Measurements from ENCODE around the gene EBLN1. TPM values are rescaled to one million over a fixed set of nuclear protein-coding genes. Genes with fewer than 3 reads are reported as not detected.

The EBLN1 gene
- not detected for total RNA-seq

DNA sequence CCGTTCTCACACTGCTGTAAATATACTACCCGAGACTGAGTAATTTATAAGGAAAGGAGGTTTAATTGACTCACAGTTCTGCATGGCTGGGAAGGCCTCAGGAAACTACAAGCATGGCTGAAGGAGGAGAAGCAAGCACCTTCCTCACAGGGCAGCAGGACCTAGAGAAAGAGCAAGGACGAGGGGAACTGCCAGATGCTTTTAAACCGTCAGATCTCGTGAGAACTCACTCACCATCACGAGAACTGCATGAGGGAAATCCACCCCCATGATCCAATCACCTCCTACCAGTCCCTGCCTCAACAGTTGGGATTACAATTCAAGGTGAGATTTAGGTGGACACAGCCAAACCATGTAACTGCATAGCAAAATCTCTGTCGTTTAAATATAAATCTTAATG, at the start of gene EBLN1:
Gene EBLN1 (minus strand): TSS at position 174 of the 400 bp plus-strand sequence. CDS start 8,032 bp downstream, outside the sequence.
- no peaks in the 10 kb centered on the region for H3K27me3 ChIP-seq
- 85 to 86% methylated on average over 7 of the region's 7 CpGs for WGBS, 2 donors
- no peaks in the 10 kb centered on the region for H3K36me3 ChIP-seq
- DNase-seq = no peak
- H3K27ac ChIP-seq = no peak within 1 kb of the TSS
- H3K4me3 ChIP-seq = no peak within 1 kb of the TSS
- intact Hi-C loops (cut with DNase I) = no loop called here
- TF ChIP-seq, protein P1, sequence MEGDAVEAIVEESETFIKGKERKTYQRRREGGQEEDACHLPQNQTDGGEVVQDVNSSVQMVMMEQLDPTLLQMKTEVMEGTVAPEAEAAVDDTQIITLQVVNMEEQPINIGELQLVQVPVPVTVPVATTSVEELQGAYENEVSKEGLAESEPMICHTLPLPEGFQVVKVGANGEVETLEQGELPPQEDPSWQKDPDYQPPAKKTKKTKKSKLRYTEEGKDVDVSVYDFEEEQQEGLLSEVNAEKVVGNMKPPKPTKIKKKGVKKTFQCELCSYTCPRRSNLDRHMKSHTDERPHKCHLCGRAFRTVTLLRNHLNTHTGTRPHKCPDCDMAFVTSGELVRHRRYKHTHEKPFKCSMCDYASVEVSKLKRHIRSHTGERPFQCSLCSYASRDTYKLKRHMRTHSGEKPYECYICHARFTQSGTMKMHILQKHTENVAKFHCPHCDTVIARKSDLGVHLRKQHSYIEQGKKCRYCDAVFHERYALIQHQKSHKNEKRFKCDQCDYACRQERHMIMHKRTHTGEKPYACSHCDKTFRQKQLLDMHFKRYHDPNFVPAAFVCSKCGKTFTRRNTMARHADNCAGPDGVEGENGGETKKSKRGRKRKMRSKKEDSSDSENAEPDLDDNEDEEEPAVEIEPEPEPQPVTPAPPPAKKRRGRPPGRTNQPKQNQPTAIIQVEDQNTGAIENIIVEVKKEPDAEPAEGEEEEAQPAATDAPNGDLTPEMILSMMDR (IDR thresholded peaks at IDR 0.05) = no peak
- TF ChIP-seq POLR2A (IDR thresholded peaks at IDR 0.05) = no peak
- no peaks in the 10 kb centered on the region for H3K9me3 ChIP-seq
- H3K4me1 ChIP-seq = no peaks in the 10 kb centered on the region

DNA sequence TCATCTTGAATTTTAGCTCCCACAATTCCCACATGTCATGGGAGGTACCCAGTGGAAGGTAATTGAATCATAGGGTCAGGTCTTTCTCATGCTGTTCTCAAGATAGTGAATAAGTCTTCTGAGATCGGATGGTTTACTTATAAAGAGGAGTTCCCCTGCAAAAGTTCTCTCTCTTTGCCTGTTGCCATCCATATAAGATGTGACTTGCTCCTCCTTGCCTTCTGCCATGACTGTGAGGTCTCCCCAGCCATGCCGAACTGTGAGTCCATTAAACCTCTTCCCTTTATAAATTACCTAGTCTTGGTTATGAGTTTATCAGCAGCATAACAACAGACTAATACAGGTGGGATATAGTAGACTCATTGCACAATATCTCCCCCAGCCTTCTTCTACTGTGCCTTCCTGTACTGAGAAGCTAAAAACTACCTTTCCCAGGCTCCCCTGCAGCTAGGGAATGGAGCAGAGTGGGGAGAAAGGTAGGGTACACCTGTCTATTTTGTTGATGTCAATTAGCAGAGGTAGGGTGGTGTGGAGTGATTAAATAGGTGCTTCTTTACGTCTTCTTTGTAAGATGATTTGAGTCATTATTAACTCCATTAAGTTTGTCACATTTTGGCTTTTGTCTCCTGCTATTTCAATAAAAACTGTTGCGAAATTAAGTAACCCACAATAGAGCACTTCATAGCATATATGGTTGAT, 48.2 kb upstream of the EBLN1 start:
- 82 to 84% methylated on average over 4 of the region's 4 CpGs for WGBS, 2 donors
- TF ChIP-seq POLR2A (IDR thresholded peaks at IDR 0.05) = no peak
- TF ChIP-seq, protein P1 (IDR thresholded peaks at IDR 0.05) = no peak
- H3K36me3 ChIP-seq = no peaks in the 10 kb centered on the region
- no peak overlapping the region for H3K27ac ChIP-seq
- H3K4me1 ChIP-seq = no peaks in the 10 kb centered on the region
- DNase-seq = no peak
- H3K4me3 ChIP-seq = no peak overlapping the region
- intact Hi-C loops (cut with DNase I) = no loop called here
- peaks cover 0 to 26% (median 0%) of the 10 kb centered on the region in 4 donors for H3K27me3 ChIP-seq
- H3K9me3 ChIP-seq = no peaks in the 10 kb centered on the region

DNA sequence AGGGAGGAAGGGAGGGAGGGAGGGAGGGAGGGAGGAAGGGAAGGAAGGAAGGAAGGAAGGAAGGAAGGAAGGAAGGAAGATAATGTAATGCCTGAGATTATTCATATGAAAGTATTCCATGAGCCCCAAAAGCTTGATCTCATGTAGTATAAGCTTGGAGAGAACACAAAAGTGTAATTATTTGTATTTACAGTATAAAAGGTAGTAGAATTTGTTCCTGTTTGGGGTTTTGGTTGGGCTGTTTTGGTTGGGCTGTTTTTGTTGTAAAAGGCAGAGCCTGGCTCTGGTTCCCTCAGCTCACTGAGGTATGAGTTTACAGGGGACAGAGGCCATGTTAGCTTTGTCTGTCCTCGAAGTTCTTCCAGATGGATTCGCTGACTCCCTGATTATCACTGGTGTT, 45.3 kb upstream of the EBLN1 start:
- WGBS, 2 donors = 83 to 86% methylated on average over 2 of the region's 2 CpGs
- Histone ChIP-seq H3K9me3 (no peaks in the 10 kb centered on the region), H3K27me3 (peaks cover 0 to 26% (median 0%) of the 10 kb centered on the region in 4 donors), H3K4me3 (no peak overlapping the region), H3K27ac (no peak overlapping the region), H3K36me3 (no peaks in the 10 kb centered on the region), H3K4me1 (no peaks in the 10 kb centered on the region)
- intact Hi-C loops (cut with DNase I) = no loop called here
- DNase-seq = no peak
- TF ChIP-seq, protein P1 (IDR thresholded peaks at IDR 0.05) = no peak
- TF ChIP-seq POLR2A (IDR thresholded peaks at IDR 0.05) = no peak

DNA sequence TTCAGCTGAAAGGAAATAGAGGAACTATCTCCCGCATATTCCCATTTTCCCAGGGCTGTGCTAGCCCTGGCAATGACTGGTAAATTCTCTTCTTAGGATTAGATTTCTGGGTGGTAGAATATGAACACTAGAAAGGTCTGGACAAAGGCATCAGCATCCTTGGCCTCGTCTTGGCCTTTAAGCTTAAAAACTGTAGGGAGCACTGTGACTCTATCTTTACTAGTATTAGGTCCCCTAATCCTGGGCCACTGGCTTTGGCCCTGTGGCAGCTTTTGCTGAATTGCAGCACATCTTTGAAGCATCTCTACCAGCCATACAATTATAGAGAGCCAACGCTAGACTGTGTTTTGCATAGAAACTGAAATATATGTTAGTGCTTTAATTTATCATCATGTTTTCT, 41.5 kb upstream of the EBLN1 start:
- no peak for TF ChIP-seq POLR2A (IDR thresholded peaks at IDR 0.05)
- TF ChIP-seq, protein P1 (IDR thresholded peaks at IDR 0.05) = no peak
- 81 to 84% methylated on average over 3 of the region's 3 CpGs for WGBS, 2 donors
- H3K27ac ChIP-seq = no peak overlapping the region
- peaks cover 0 to 5% (median 0%) of the 10 kb centered on the region in 4 donors for H3K27me3 ChIP-seq
- intact Hi-C loops (cut with DNase I) = loop anchor here (10.0 kb wide), 1 partner anchor 56 kb away; the partner anchor contains the start of gene COMMD3
- H3K4me3 ChIP-seq = no peak overlapping the region
- no peaks in the 10 kb centered on the region for H3K36me3 ChIP-seq
- H3K9me3 ChIP-seq = no peaks in the 10 kb centered on the region
- no peak for DNase-seq
- no peaks in the 10 kb centered on the region for H3K4me1 ChIP-seq

DNA sequence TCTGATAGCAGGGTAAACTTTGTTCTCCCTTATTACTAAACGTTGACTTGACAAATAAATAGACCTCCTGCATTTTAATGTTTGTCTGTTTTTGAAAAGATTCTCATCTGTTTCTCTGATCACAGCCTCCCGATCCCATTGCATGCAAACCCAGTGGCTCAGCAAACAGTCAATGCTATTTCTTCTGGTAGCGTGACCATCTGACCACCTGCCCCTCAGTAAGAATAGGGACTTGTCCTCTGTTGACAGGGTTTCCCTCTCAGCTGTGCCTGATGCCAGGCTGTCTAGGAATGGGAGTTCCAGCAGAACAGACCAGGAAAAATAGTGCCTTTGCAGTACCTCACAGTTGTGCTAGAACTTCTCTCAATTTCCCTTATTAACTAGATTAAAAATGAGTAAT, 40.7 kb upstream of the EBLN1 start:
- no peaks in the 10 kb centered on the region for H3K36me3 ChIP-seq
- no peak overlapping the region for H3K27ac ChIP-seq

More for the DNA sequence above, 40.7 kb upstream of the EBLN1 start:
- Histone ChIP-seq H3K9me3 (no peaks in the 10 kb centered on the region), H3K4me3 (no peak overlapping the region), H3K27me3 (peaks cover 0 to 3% (median 0%) of the 10 kb centered on the region in 4 donors), H3K4me1 (no peaks in the 10 kb centered on the region)
- intact Hi-C loops (cut with DNase I) = loop anchor here (10.0 kb wide), 1 partner anchor 56 kb away; the partner anchor contains the start of gene COMMD3
- TF ChIP-seq, protein P1 (IDR thresholded peaks at IDR 0.05) = no peak
- TF ChIP-seq POLR2A (IDR thresholded peaks at IDR 0.05) = no peak
- no peak for DNase-seq
- 73 to 77% methylated on average over 3 of the region's 3 CpGs for WGBS, 2 donors

All from esophagus squamous epithelium (tissue), 5 donors.